Endothelial cell of umbilical vein (primary cell): ENCODE measurements around the gene DMBX1.

ENCODE experiments used
- EZH2 ChIP-seq: IDR thresholded peaks from 2 replicates; pipeline ENCODE4 v1.6.1; 2012; ENCODE audit warnings: borderline replicate concordance, low read depth, mild to moderate bottlenecking, moderate library complexity, low read length, inconsistent platforms; ENCODE audit not compliant: severe bottlenecking
- POLR2A ChIP-seq: IDR thresholded peaks from 2 replicates; pipeline ENCODE4 v1.6.1; 2012; ENCODE audit warnings: low read depth, mild to moderate bottlenecking, control low read depth, low read length
- POLR2AphosphoS5 ChIP-seq: IDR thresholded peaks from 2 replicates; pipeline ENCODE4 v1.6.1; 2012; ENCODE audit warnings: low read depth, mild to moderate bottlenecking, control low read depth, low read length, moderate library complexity; ENCODE audit not compliant: insufficient read depth
- TF ChIP-seq, protein P1 (sequence below), 2 donors: IDR thresholded peaks; 1 replicate in 1 of 2; 2 replicates in 1 of 2; pipeline ENCODE4 v1.5.1; 2011; ENCODE audit warnings: low read length in 2 of 2, mild to moderate bottlenecking in 2 of 2, moderate library complexity in 2 of 2, control low read depth in 1 of 2, inconsistent platforms in 1 of 2, low read depth in 1 of 2; ENCODE audit not compliant: insufficient read depth in 1 of 2; ENCODE audit errors: extremely low read depth in 1 of 2

DNA sequence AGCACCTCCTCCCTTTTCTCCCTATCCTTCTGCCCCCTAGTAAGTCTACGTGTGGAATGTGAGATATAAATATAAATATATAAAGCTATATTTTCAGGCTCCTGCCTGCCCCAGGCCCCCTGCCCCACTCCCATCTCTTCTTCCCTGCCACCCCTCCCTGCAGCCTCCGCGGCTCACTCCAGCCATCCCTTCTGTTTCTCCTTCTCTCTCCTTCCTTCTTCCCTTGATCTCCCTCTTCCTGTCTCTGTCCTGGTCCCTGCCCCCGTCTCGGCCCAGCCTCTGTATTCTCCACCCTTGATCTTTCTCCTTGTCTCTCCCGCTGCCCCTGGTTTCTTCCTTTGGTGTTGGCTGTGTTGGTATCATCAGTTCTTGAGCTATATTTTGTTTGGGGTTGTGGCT is 23.2 kb downstream of the DMBX1 start:
- TF ChIP-seq, protein P1, sequence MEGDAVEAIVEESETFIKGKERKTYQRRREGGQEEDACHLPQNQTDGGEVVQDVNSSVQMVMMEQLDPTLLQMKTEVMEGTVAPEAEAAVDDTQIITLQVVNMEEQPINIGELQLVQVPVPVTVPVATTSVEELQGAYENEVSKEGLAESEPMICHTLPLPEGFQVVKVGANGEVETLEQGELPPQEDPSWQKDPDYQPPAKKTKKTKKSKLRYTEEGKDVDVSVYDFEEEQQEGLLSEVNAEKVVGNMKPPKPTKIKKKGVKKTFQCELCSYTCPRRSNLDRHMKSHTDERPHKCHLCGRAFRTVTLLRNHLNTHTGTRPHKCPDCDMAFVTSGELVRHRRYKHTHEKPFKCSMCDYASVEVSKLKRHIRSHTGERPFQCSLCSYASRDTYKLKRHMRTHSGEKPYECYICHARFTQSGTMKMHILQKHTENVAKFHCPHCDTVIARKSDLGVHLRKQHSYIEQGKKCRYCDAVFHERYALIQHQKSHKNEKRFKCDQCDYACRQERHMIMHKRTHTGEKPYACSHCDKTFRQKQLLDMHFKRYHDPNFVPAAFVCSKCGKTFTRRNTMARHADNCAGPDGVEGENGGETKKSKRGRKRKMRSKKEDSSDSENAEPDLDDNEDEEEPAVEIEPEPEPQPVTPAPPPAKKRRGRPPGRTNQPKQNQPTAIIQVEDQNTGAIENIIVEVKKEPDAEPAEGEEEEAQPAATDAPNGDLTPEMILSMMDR (IDR thresholded peaks at IDR 0.05; ENCODE audit: extremely low read depth in 1 of 2, insufficient read depth in 1 of 2, low read depth in 1 of 2, low read length in 2 of 2): no peak
- no peak for TF ChIP-seq POLR2A
- TF ChIP-seq EZH2: no peak
- no peak for TF ChIP-seq POLR2AphosphoS5
